SK-N-SH (cell line): ENCODE results near the gene IFNLR1. TPM values are rescaled to one million over a fixed set of nuclear protein-coding genes. Genes with fewer than 3 reads are reported as not detected.

Source experiments
- CTCF ChIA-PET: fragments of 300-600, 350-600 bp; formaldehyde crosslinking; extraction: SDS; loops from one replicate; lab custom pipeline; 2021; lab: Yijun Ruan, JAX
- POLR2A ChIA-PET: fragments of 350-600 bp; sonication (Branson Sonifier 250); formaldehyde crosslinking; extraction: SDS; loops from one replicate; lab custom pipeline; 2020; ENCODE audit warnings: antibody characterized with exemption, inconsistent platforms; lab: Yijun Ruan, JAX
- DNase-seq: peaks from one replicate; pipeline ENCODE4 v3.0.0; 2012
- H2AFZ ChIP-seq: fragments of 200-600 bp; sonication (generic); 2 replicates; pipeline ENCODE4 v1.8.1; 2016; ENCODE audit warnings: antibody characterized with exemption, mild to moderate bottlenecking, low read depth
- H3F3A ChIP-seq: fragments of 200-600 bp; sonication (generic); replicated peaks from 2 replicates; pipeline ENCODE3; 2016; ENCODE audit warnings: antibody characterized with exemption, mild to moderate bottlenecking; ENCODE audit not compliant: insufficient read depth
- H3K27ac ChIP-seq, 2 experiments: fragments of 200-500 bp in 1 of 2; fragments of 200-600 bp in 1 of 2; sonication (Bioruptor generic) in 1 of 2; sonication (generic), shearing (Covaris generic) in 1 of 2; 2 replicates each; pipeline versions ENCODE4 v1.5.1 to v1.6.1; 2014 to 2016; ENCODE audit warnings: low read depth in 2 of 2, inconsistent platforms in 1 of 2, low read length in 1 of 2, mild to moderate bottlenecking in 1 of 2, mixed read lengths in 1 of 2
- H3K27me3 ChIP-seq: fragments of 200-600 bp; sonication (generic), shearing (Covaris generic); 2 replicates; pipeline ENCODE4 v1.6.1; 2016; ENCODE audit warnings: mixed run types; ENCODE audit not compliant: insufficient read depth
- H3K36me3 ChIP-seq, 2 experiments: fragments of 200-500 bp in 1 of 2; fragments of 200-600 bp in 1 of 2; sonication (Bioruptor generic) in 1 of 2; sonication (generic) in 1 of 2; replicated peaks in 1 of 2; 2 replicates each; pipeline versions ENCODE3 to v1.5.1; 2014 to 2016; ENCODE audit warnings: low read length in 1 of 2, mild to moderate bottlenecking in 1 of 2; ENCODE audit not compliant: insufficient read depth in 2 of 2, control insufficient read depth in 1 of 2
- H3K4me1 ChIP-seq, 2 experiments: fragments of 200-500 bp in 1 of 2; fragments of 200-600 bp in 1 of 2; sonication (Bioruptor generic) in 1 of 2; sonication (generic), shearing (Covaris generic) in 1 of 2; 2 replicates each; pipeline versions ENCODE4 v1.5.1 to v1.6.1; 2014 to 2016; ENCODE audit warnings: low read depth in 1 of 2, low read length in 1 of 2, mixed run types in 1 of 2; ENCODE audit not compliant: insufficient read depth in 2 of 2, control insufficient read depth in 1 of 2
- H3K4me2 ChIP-seq: fragments of 200-600 bp; sonication (generic), shearing (Covaris generic); 2 replicates; pipeline ENCODE4 v1.6.1; 2017; ENCODE audit warnings: mixed run types
- H3K4me3 ChIP-seq, 2 experiments: fragments of 200-500 bp in 1 of 2; fragments of 200-600 bp in 1 of 2; sonication (Bioruptor generic) in 1 of 2; sonication (generic), shearing (Covaris generic) in 1 of 2; 2 replicates each; pipeline versions ENCODE4 v1.5.1 to v1.8.1; 2014 to 2016; ENCODE audit warnings: low read depth in 2 of 2, inconsistent platforms in 1 of 2, low read length in 1 of 2, mild to moderate bottlenecking in 1 of 2, mixed read lengths in 1 of 2, moderate library complexity in 1 of 2
- H3K79me2 ChIP-seq: fragments of 200-600 bp; sonication (generic); 2 replicates; pipeline ENCODE4 v1.8.1; 2017; ENCODE audit warnings: mild to moderate bottlenecking; ENCODE audit not compliant: insufficient read depth
- H3K9ac ChIP-seq: fragments of 200-600 bp; sonication (generic); 2 replicates; pipeline ENCODE4 v1.6.1; 2017; ENCODE audit warnings: mixed run types
- H3K9me2 ChIP-seq: fragments of 200-600 bp; sonication (generic); 2 replicates; pipeline ENCODE4 v1.6.1; 2017; ENCODE audit warnings: mixed run types
- H3K9me3 ChIP-seq: fragments of 200-600 bp; sonication (generic); 2 replicates; pipeline ENCODE4 v1.6.1; 2017; ENCODE audit warnings: mixed run types, mild to moderate bottlenecking, moderate library complexity
- H4K20me1 ChIP-seq: fragments of 200-600 bp; sonication (generic); 2 replicates; pipeline ENCODE4 v1.6.1; 2017; ENCODE audit warnings: mild to moderate bottlenecking, mixed run types; ENCODE audit not compliant: insufficient read depth
- CHD2 ChIP-seq: fragments of 150-350 bp; IDR thresholded peaks from 2 replicates; pipeline ENCODE4 v1.6.1; 2018; ENCODE audit warnings: low read length; ENCODE audit not compliant: partially characterized antibody
- CTCF ChIP-seq: fragments of 200-600 bp; sonication (generic); IDR thresholded peaks from 2 replicates; pipeline ENCODE4 v1.6.1; 2017; ENCODE audit warnings: antibody characterized with exemption, mild to moderate bottlenecking, moderate library complexity
- EZH2phosphoT487 ChIP-seq: fragments of 200-600 bp; sonication (generic); IDR thresholded peaks from 2 replicates; pipeline ENCODE4 v1.6.1; 2017; ENCODE audit warnings: low read depth, mixed run types, mild to moderate bottlenecking, antibody characterized with exemption, moderate library complexity, borderline replicate concordance
- FOSL2 ChIP-seq: IDR thresholded peaks from 2 replicates; pipeline ENCODE4 v1.4.0; 2012; ENCODE audit warnings: low read depth, mild to moderate bottlenecking, moderate library complexity, borderline replicate concordance
- JUND ChIP-seq: IDR thresholded peaks from 2 replicates; pipeline ENCODE4 v1.4.0; 2012
- MAX ChIP-seq: IDR thresholded peaks from 2 replicates; pipeline ENCODE4 v1.4.0; 2012; ENCODE audit warnings: low read depth
- POLR2AphosphoS5 ChIP-seq: IDR thresholded peaks from 2 replicates; pipeline ENCODE4 v1.6.1; 2012; ENCODE audit warnings: low read depth, low read length
- REST ChIP-seq: IDR thresholded peaks from 2 replicates; pipeline ENCODE4 v1.6.1; 2012; ENCODE audit warnings: mild to moderate bottlenecking, low read depth, low read length, moderate library complexity
- TCF12 ChIP-seq: IDR thresholded peaks from 2 replicates; pipeline ENCODE4 v1.4.0; 2012
- USF2 ChIP-seq: fragments of 150-350 bp; IDR thresholded peaks from 2 replicates; pipeline ENCODE4 v1.6.1; 2017; ENCODE audit warnings: antibody characterized with exemption, low read length, low read depth, borderline replicate concordance
- WGBS: methylation state at CpG from one replicate; pipeline ENCODE4 v1.1.6; 2017; ENCODE audit warnings: low lambda C conversion rate; 5-methylcytosine and 5-hydroxymethylcytosine counted together
- polyA plus RNA-seq, 3 experiments: library from polyadenylated mRNA; depleted of rRNA; stranded (reverse); fragments of >200 nt; gene quantifications; 2 replicates each; pipeline ENCODE4 v1.2.3, GENCODE V29; 2012

Gene IFNLR1
- polyA plus RNA-seq, 1 of the 3 experiments (the other 2 are of a cell fraction), result 0.30 TPM

GRCh38 chr1:24138476-24139221 is 48.4 kb downstream of the IFNLR1 start:
- CTCF ChIA-PET, result interaction anchor here (3.3 to 4.1 kb wide), 2 partner anchors 11 to 12 kb away, joined by 19 to 32 read pairs; no protein-coding TSS in a partner anchor
- H3F3A ChIP-seq, result no peaks in the 10 kb centered on the region
- 65% methylated on average over 10 of the region's 13 CpGs for WGBS

More at GRCh38 chr1:24138476-24139221, 48.4 kb downstream of the IFNLR1 start:
- Histone ChIP-seq H3K79me2 (no peaks in the 10 kb centered on the region), H3K9me2 (no peaks in the 10 kb centered on the region), H3K9me3 (no peaks in the 10 kb centered on the region), H3K27me3 (peaks cover 4% of the 10 kb centered on the region; the same call in 1 of the 2 replicates), H3K27ac (no peak overlapping the region), H3K4me1 (no peaks in the 10 kb centered on the region)
- TF ChIP-seq EZH2phosphoT487, result no peak
- TF ChIP-seq TCF12, result no peak
- no peak for TF ChIP-seq USF2
- TF ChIP-seq CTCF, result no peak
- no peak for TF ChIP-seq CHD2
- no peak for TF ChIP-seq JUND
- TF ChIP-seq FOSL2, result no peak
- TF ChIP-seq POLR2AphosphoS5, result no peak
- TF ChIP-seq MAX, result no peak
- TF ChIP-seq REST, result no peak
- TF ChIP-seq, all 33 proteins: peak for 0
- Histone ChIP-seq H4K20me1 (no peaks in the 10 kb centered on the region), H3K4me2 (no peak overlapping the region), H2AFZ (no peak overlapping the region), H3K4me3 (no peak overlapping the region), H3K36me3 (no peaks in the 10 kb centered on the region), H3K9ac (no peak overlapping the region)
- DNase-seq, result no peak
- POLR2A ChIA-PET, result no interaction called here
